SK-N-SH (cell line): ENCODE measurements around the gene HSDL1. TPM values are rescaled to one million over a fixed set of nuclear protein-coding genes. Genes with fewer than 3 reads are reported as not detected.
A peak's percentile ranks its signal among the peaks of the same experiment; 100 is the strongest.

ENCODE experiments used
- CTCF ChIA-PET: fragments of 300-600, 350-600 bp; formaldehyde crosslinking; extraction: SDS; loops from one replicate; lab custom pipeline; 2021; lab: Yijun Ruan, JAX
- POLR2A ChIA-PET: fragments of 350-600 bp; sonication (Branson Sonifier 250); formaldehyde crosslinking; extraction: SDS; loops from one replicate; lab custom pipeline; 2020; ENCODE audit warnings: antibody characterized with exemption, inconsistent platforms; lab: Yijun Ruan, JAX
- DNase-seq: peaks from one replicate; pipeline ENCODE4 v3.0.0; 2012
- H2AFZ ChIP-seq: fragments of 200-600 bp; sonication (generic); 2 replicates; pipeline ENCODE4 v1.8.1; 2016; ENCODE audit warnings: antibody characterized with exemption, mild to moderate bottlenecking, low read depth
- H3F3A ChIP-seq: fragments of 200-600 bp; sonication (generic); replicated peaks from 2 replicates; pipeline ENCODE3; 2016; ENCODE audit warnings: antibody characterized with exemption, mild to moderate bottlenecking; ENCODE audit not compliant: insufficient read depth
- H3K27ac ChIP-seq, 2 experiments: fragments of 200-500 bp in 1 of 2; fragments of 200-600 bp in 1 of 2; sonication (Bioruptor generic) in 1 of 2; sonication (generic), shearing (Covaris generic) in 1 of 2; 2 replicates each; pipeline versions ENCODE4 v1.5.1 to v1.6.1; 2014 to 2016; ENCODE audit warnings: low read depth in 2 of 2, inconsistent platforms in 1 of 2, low read length in 1 of 2, mild to moderate bottlenecking in 1 of 2, mixed read lengths in 1 of 2
- H3K27me3 ChIP-seq: fragments of 200-600 bp; sonication (generic), shearing (Covaris generic); 2 replicates; pipeline ENCODE4 v1.6.1; 2016; ENCODE audit warnings: mixed run types; ENCODE audit not compliant: insufficient read depth
- H3K36me3 ChIP-seq, 2 experiments: fragments of 200-500 bp in 1 of 2; fragments of 200-600 bp in 1 of 2; sonication (Bioruptor generic) in 1 of 2; sonication (generic) in 1 of 2; replicated peaks in 1 of 2; 2 replicates each; pipeline versions ENCODE3 to v1.5.1; 2014 to 2016; ENCODE audit warnings: low read length in 1 of 2, mild to moderate bottlenecking in 1 of 2; ENCODE audit not compliant: insufficient read depth in 2 of 2, control insufficient read depth in 1 of 2
- H3K4me1 ChIP-seq, 2 experiments: fragments of 200-500 bp in 1 of 2; fragments of 200-600 bp in 1 of 2; sonication (Bioruptor generic) in 1 of 2; sonication (generic), shearing (Covaris generic) in 1 of 2; 2 replicates each; pipeline versions ENCODE4 v1.5.1 to v1.6.1; 2014 to 2016; ENCODE audit warnings: low read depth in 1 of 2, low read length in 1 of 2, mixed run types in 1 of 2; ENCODE audit not compliant: insufficient read depth in 2 of 2, control insufficient read depth in 1 of 2
- H3K4me2 ChIP-seq: fragments of 200-600 bp; sonication (generic), shearing (Covaris generic); 2 replicates; pipeline ENCODE4 v1.6.1; 2017; ENCODE audit warnings: mixed run types
- H3K4me3 ChIP-seq, 2 experiments: fragments of 200-500 bp in 1 of 2; fragments of 200-600 bp in 1 of 2; sonication (Bioruptor generic) in 1 of 2; sonication (generic), shearing (Covaris generic) in 1 of 2; 2 replicates each; pipeline versions ENCODE4 v1.5.1 to v1.8.1; 2014 to 2016; ENCODE audit warnings: low read depth in 2 of 2, inconsistent platforms in 1 of 2, low read length in 1 of 2, mild to moderate bottlenecking in 1 of 2, mixed read lengths in 1 of 2, moderate library complexity in 1 of 2
- H3K79me2 ChIP-seq: fragments of 200-600 bp; sonication (generic); 2 replicates; pipeline ENCODE4 v1.8.1; 2017; ENCODE audit warnings: mild to moderate bottlenecking; ENCODE audit not compliant: insufficient read depth
- H3K9ac ChIP-seq: fragments of 200-600 bp; sonication (generic); 2 replicates; pipeline ENCODE4 v1.6.1; 2017; ENCODE audit warnings: mixed run types
- H3K9me2 ChIP-seq: fragments of 200-600 bp; sonication (generic); 2 replicates; pipeline ENCODE4 v1.6.1; 2017; ENCODE audit warnings: mixed run types
- H3K9me3 ChIP-seq: fragments of 200-600 bp; sonication (generic); 2 replicates; pipeline ENCODE4 v1.6.1; 2017; ENCODE audit warnings: mixed run types, mild to moderate bottlenecking, moderate library complexity
- H4K20me1 ChIP-seq: fragments of 200-600 bp; sonication (generic); 2 replicates; pipeline ENCODE4 v1.6.1; 2017; ENCODE audit warnings: mild to moderate bottlenecking, mixed run types; ENCODE audit not compliant: insufficient read depth
- CHD2 ChIP-seq: fragments of 150-350 bp; IDR thresholded peaks from 2 replicates; pipeline ENCODE4 v1.6.1; 2018; ENCODE audit warnings: low read length; ENCODE audit not compliant: partially characterized antibody
- CTCF ChIP-seq: fragments of 200-600 bp; sonication (generic); IDR thresholded peaks from 2 replicates; pipeline ENCODE4 v1.6.1; 2017; ENCODE audit warnings: antibody characterized with exemption, mild to moderate bottlenecking, moderate library complexity
- EP300 ChIP-seq, 2 experiments: IDR thresholded peaks; 2 replicates each; pipeline versions ENCODE4 v1.4.0 to v1.6.1; 2012; ENCODE audit warnings: borderline replicate concordance in 1 of 2, low read depth in 1 of 2, low read length in 1 of 2
- EZH2phosphoT487 ChIP-seq: fragments of 200-600 bp; sonication (generic); IDR thresholded peaks from 2 replicates; pipeline ENCODE4 v1.6.1; 2017; ENCODE audit warnings: low read depth, mixed run types, mild to moderate bottlenecking, antibody characterized with exemption, moderate library complexity, borderline replicate concordance
- FOXJ3 ChIP-seq: sonication (generic); formaldehyde crosslinking; IDR thresholded peaks from 2 replicates; pipeline ENCODE4 v1.5.1; 2020; ENCODE audit warnings: mild to moderate bottlenecking, missing genetic modification reagents
- GATA2 ChIP-seq: sonication (generic); formaldehyde crosslinking; IDR thresholded peaks from 2 replicates; pipeline ENCODE4 v1.5.0; 2020; ENCODE audit warnings: mild to moderate bottlenecking, missing genetic modification reagents
- JUND ChIP-seq: IDR thresholded peaks from 2 replicates; pipeline ENCODE4 v1.4.0; 2012
- MAX ChIP-seq: IDR thresholded peaks from 2 replicates; pipeline ENCODE4 v1.4.0; 2012; ENCODE audit warnings: low read depth
- MEF2A ChIP-seq: IDR thresholded peaks from 2 replicates; pipeline ENCODE4 v1.4.0; 2012; ENCODE audit warnings: low read depth, borderline replicate concordance
- MXI1 ChIP-seq: IDR thresholded peaks from 2 replicates; pipeline ENCODE4 v1.6.1; 2012; ENCODE audit warnings: mild to moderate bottlenecking, low read depth, low read length, improper control_type of control experiment
- NFIC ChIP-seq: IDR thresholded peaks from 2 replicates; pipeline ENCODE4 v1.4.0; 2012; ENCODE audit warnings: borderline replicate concordance
- POLR2AphosphoS5 ChIP-seq: IDR thresholded peaks from 2 replicates; pipeline ENCODE4 v1.6.1; 2012; ENCODE audit warnings: low read depth, low read length
- RAD21 ChIP-seq: IDR thresholded peaks from 2 replicates; pipeline ENCODE4 v1.6.1; 2012; ENCODE audit warnings: mild to moderate bottlenecking, low read length
- RFX5 ChIP-seq: IDR thresholded peaks from 2 replicates; pipeline ENCODE4 v1.6.1; 2012; ENCODE audit warnings: mild to moderate bottlenecking, improper control_type of control experiment, low read length
- RXRA ChIP-seq: IDR thresholded peaks from 2 replicates; pipeline ENCODE4 v1.4.0; 2012; ENCODE audit warnings: low read depth, mild to moderate bottlenecking, borderline replicate concordance
- SIN3A ChIP-seq: IDR thresholded peaks from 2 replicates; pipeline ENCODE4 v1.6.1; 2012; ENCODE audit warnings: low read depth, mild to moderate bottlenecking, low read length, moderate library complexity, borderline replicate concordance
- SMC3 ChIP-seq: IDR thresholded peaks from 2 replicates; pipeline ENCODE4 v1.6.1; 2012; ENCODE audit warnings: low read depth, low read length, improper control_type of control experiment
- TCF12 ChIP-seq: IDR thresholded peaks from 2 replicates; pipeline ENCODE4 v1.4.0; 2012
- USF1 ChIP-seq: IDR thresholded peaks from 2 replicates; pipeline ENCODE4 v1.4.0; 2012; ENCODE audit warnings: low read depth, borderline replicate concordance
- USF2 ChIP-seq: fragments of 150-350 bp; IDR thresholded peaks from 2 replicates; pipeline ENCODE4 v1.6.1; 2017; ENCODE audit warnings: antibody characterized with exemption, low read length, low read depth, borderline replicate concordance
- YY1 ChIP-seq: IDR thresholded peaks from 2 replicates; pipeline ENCODE4 v1.4.0; 2012; ENCODE audit warnings: low read depth, mild to moderate bottlenecking
- ZBTB33 ChIP-seq: IDR thresholded peaks from 2 replicates; pipeline ENCODE4 v1.4.0; 2012; ENCODE audit warnings: low read depth, borderline replicate concordance
- WGBS: methylation state at CpG from one replicate; pipeline ENCODE4 v1.1.6; 2017; ENCODE audit warnings: low lambda C conversion rate; 5-methylcytosine and 5-hydroxymethylcytosine counted together
- polyA plus RNA-seq, 3 experiments: library from polyadenylated mRNA; depleted of rRNA; stranded (reverse); fragments of >200 nt; gene quantifications; 2 replicates each; pipeline ENCODE4 v1.2.3, GENCODE V29; 2012

The HSDL1 gene
- polyA plus RNA-seq, 1 of the 3 experiments (the other 2 are of a cell fraction), result 14.5 TPM

GRCh38 chr16:84161037-84161436, 16.1 kb upstream of the HSDL1 start:
- Histone ChIP-seq H3K4me1 (peaks cover 0 to 2% of the 10 kb centered on the region in 2 experiments; a peak in 1 of 4 replicates), H3K4me2 (no peak overlapping the region), H3K9me3 (no peaks in the 10 kb centered on the region), H3K4me3 (no peak overlapping the region), H4K20me1 (no peaks in the 10 kb centered on the region), H2AFZ (no peak overlapping the region), H3K79me2 (no peaks in the 10 kb centered on the region), H3K36me3 (no peaks in the 10 kb centered on the region), H3F3A (no peaks in the 10 kb centered on the region), H3K9ac (no peak overlapping the region), H3K27me3 (peaks cover 32% of the 10 kb centered on the region), H3K9me2 (no peaks in the 10 kb centered on the region), H3K27ac (no peak overlapping the region)
- 67% methylated on average over 1 of the region's 10 CpGs for whole genome bisulfite sequencing
- ChIA-PET POLR2A (no interaction called here), CTCF (interaction anchor here (0.9 to 1.9 kb wide), 6 partner anchors 13 to 204 kb away, joined by 3 to 8 read pairs (median 6); partner anchors contain the start of gene TAF1C)
- DNase-seq, result no peak
- TF ChIP-seq FOXJ3 (CRISPR knock-in tag), result no peak
- no peak for TF ChIP-seq EP300 (IDR thresholded peaks at IDR 0.05; ENCODE audit: borderline replicate concordance in 1 of 2, low read depth in 1 of 2, low read length in 1 of 2)
- no peak for TF ChIP-seq RAD21
- TF ChIP-seq GATA2 (CRISPR knock-in tag), result no peak
- no peak for TF ChIP-seq CHD2
- no peak for TF ChIP-seq CTCF

- Histone ChIP-seq H3K27me3 (peaks cover 21% of the 10 kb centered on the region; the same call in 1 of the 2 replicates), H3F3A (no peaks in the 10 kb centered on the region), H3K9ac (no peak overlapping the region), H2AFZ (no peak overlapping the region), H4K20me1 (no peaks in the 10 kb centered on the region), H3K4me3 (no peak overlapping the region), H3K4me1 (peaks cover 0 to 2% of the 10 kb centered on the region in 2 experiments; a peak in 1 of 4 replicates), H3K79me2 (no peaks in the 10 kb centered on the region), H3K27ac (no peak overlapping the region), H3K9me3 (no peaks in the 10 kb centered on the region), H3K36me3 (no peaks in the 10 kb centered on the region), H3K9me2 (no peaks in the 10 kb centered on the region), H3K4me2 (0 out of 2 replicates have a peak overlapping the region, but pooled peaks have one; percentile 46)
- no peak for DNase-seq
- POLR2A ChIA-PET, result no interaction called here
- WGBS, result 21% methylated on average over 1 of the region's 1 CpG
- CTCF ChIA-PET, result interaction anchor here (1.3 to 1.9 kb wide), 2 partner anchors 15 to 203 kb away, joined by 5 to 6 read pairs; no protein-coding TSS in a partner anchor
- no peak for TF ChIP-seq MAX
- no peak for TF ChIP-seq ZBTB33
- no peak for TF ChIP-seq EP300 (IDR thresholded peaks at IDR 0.05; ENCODE audit: borderline replicate concordance in 1 of 2, low read depth in 1 of 2, low read length in 1 of 2)
- TF ChIP-seq TCF12, result no peak
- TF ChIP-seq USF1, result no peak
- no peak for TF ChIP-seq USF2
- TF ChIP-seq GATA2 (CRISPR knock-in tag), result no peak
- no peak for TF ChIP-seq POLR2AphosphoS5
- no peak for TF ChIP-seq EZH2phosphoT487
- TF ChIP-seq JUND, result no peak
- TF ChIP-seq RFX5, result no peak
- no peak for TF ChIP-seq SIN3A
- TF ChIP-seq RXRA, result no peak
- TF ChIP-seq SMC3, result no peak
- no peak for TF ChIP-seq NFIC
- TF ChIP-seq YY1, result no peak
- TF ChIP-seq MXI1, result no peak
- TF ChIP-seq MEF2A, result no peak
These were observed 14.8 kb upstream of the HSDL1 start for GRCh38 chr16:84159800-84160199.
